HG02885 (cell line): ENCODE results near the gene FOXD4.
"Not testable (repeated sequence)": the region's sequence is repeated elsewhere in the genome, so short reads cannot be mapped to it uniquely, and the experiment has no call there.

ENCODE experiments used
- ATAC-seq: cut with Tn5 transposase; IDR thresholded peaks from one replicate; pipeline ENCODE4 v1.9.1; 2021; ENCODE audit warnings: mild to moderate bottlenecking; ENCODE audit not compliant: unreplicated experiment, poor library complexity

Gene FOXD4

DNA sequence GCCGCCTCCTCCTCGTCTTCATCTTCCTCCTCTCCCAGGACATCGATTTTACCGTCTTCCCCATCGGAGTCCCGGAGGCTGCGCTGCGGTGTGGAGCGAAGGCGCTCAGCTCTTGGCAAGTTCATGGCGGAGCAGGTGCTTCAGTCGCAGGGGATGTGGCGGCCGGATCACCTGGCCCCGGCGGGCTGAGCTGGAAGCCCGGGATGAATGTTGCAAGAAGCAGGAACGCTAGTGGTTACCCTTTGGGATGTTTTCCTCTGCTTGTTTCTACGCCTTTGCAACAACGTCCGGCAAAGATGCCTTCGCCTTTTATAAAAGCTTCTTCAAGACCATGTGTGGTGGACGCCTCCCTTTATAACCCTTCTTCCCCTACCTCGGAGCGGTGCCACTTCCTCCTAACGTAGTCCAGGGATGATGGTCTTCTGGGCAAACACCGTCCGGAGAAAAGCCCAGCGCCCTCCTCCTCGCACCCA lies at the start of gene FOXD4:
FOXD4 (minus strand) TSS at position 423 of the 473 bp plus-strand sequence; CDS start at position 125, 298 bp downstream.
- not testable (repeated sequence) for ATAC-seq

DNA sequence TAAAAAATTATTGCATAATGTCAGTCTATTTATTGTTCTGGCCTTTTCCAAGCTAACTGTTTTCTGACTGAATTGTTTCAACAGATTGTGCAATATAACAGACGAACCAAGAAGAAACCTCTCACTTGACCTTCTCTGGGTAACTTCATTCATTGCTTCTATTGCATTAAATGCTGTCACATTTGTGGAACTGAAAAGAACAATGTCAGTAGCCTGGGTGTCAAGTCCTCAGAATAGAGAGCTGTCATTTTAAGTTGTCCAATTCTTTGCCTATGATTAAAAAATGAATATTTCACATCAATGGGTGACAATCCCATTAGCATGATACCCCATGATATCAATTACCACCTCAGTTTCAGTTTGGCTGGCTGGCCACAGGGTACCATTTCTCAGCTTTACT lies 41.7 kb upstream of the FOXD4 start:
- not testable (repeated sequence) for ATAC-seq

DNA sequence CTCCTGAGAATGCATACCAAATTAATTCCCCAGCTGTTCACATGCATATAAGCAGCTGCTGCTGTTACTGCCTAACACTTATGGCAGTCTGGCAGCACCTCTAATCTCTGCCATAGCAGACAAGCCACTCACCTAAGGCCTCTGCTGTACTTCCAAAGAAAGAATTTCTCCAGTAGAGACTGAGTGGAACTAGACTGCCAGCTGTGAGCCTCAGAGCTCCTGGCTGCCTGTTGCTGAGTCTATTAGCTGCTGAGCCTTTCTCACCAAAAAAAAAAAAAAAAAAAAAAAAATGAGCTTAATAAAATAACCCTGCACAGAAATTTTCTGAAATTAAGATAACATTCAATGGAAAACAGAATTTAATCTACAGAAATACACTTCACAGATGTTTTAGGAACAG lies 33.0 kb upstream of the FOXD4 start:
- not testable (repeated sequence) for ATAC-seq

- ATAC-seq, result not testable (repeated sequence)
These were observed 21.7 kb upstream of the FOXD4 start for GRCh38 chr9:139880-140279.

DNA sequence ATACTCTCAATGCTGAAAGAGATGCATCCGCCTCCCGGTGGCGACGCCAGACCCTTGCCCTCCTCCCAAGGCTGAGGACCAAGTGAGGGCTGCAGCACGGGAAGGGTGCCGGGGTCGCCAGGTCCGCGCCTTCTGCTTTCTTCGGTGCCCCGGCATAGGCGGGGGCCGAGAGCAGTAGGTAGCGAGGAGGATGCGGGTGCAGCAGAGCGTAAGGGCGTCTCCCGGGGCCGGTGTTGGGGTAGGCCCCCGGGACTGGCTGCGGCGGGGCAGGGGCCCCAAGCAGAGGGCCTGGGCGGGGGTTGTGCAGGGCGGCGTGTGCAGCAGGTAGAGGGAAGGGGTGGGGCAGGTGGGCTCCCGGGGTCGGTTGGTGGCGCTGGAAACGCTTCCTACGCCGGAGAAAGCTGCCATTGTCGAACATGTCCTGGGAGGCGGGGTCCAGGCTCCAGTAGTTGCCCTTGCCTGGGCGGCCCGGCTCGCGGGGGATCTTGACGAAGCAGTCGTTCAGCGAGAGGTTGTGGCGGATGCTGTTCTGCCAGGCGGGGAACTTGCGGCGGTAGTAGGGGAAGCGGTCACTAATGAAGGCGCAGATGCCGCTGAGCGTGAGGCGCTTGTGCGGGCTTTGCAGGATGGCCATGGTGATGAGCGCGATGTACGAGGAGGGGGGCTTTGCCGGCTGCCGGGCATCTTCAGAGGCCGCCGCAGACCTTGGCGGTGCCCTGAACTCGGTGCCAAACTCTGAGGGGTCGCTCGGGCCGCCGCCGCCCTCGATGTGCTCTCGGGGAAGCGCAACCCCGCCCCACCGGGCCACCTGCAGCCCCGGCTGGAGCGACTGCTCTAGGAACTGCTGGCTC lies 848 bp downstream of the FOXD4 start:
- not testable (repeated sequence) for ATAC-seq

DNA sequence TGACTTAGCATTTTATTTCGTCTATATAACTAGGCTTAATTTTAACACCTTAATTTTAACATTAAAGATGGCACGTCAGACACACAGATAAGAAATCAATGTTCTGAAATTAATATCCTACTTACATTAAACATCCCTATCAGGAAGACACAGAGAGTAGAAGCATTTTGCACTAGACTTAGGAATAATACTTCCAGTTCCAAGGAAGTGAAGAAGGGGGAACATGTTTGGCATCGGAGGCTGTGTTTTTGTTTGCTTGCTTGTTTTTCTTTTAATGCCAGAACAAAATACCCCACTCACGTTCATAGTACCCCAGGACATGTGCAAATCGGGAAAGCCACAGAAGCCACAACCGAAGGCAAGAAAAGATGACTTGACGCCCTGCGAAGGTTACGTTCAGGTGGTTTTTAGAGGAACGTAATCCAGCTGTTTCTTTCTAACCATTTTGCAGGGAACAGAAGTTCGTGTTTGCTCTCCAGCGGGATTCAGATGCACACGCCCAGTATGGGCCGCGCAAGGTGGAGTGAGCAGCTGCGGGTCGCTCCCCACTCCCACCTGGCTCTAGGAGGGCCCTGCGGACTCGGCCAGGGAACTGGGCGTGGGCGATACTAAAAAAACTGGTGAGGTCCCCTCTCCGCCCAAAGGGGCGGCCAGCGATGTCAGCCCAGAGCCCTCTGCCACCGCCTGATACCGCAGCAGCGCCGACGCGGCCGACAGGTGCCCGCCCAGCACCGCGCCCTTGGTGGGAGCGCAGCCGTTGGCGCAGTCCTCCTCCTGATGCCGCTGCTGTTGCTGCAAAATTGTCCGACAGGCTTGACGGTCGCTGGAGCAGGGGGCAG lies 1.8 kb downstream of the FOXD4 start:
- ATAC-seq, result not testable (repeated sequence)

DNA sequence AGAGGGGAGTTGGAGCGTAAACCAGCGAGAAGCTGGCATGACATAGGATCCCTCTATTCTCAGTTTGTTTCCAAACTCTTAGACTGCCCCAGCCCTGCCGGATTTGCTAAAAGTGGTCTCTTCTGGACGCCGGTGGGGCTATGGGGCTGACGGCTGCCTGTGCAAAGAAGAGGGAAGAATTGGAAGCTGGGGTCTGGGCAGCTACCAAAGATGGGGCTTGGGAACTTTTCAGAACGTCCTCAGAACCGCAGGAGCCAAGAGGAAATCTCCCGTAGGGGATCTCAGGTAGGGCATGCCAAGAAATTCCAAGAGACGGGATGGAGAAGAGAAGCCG lies 3.1 kb downstream of the FOXD4 start:
- not testable (repeated sequence) for ATAC-seq

DNA sequence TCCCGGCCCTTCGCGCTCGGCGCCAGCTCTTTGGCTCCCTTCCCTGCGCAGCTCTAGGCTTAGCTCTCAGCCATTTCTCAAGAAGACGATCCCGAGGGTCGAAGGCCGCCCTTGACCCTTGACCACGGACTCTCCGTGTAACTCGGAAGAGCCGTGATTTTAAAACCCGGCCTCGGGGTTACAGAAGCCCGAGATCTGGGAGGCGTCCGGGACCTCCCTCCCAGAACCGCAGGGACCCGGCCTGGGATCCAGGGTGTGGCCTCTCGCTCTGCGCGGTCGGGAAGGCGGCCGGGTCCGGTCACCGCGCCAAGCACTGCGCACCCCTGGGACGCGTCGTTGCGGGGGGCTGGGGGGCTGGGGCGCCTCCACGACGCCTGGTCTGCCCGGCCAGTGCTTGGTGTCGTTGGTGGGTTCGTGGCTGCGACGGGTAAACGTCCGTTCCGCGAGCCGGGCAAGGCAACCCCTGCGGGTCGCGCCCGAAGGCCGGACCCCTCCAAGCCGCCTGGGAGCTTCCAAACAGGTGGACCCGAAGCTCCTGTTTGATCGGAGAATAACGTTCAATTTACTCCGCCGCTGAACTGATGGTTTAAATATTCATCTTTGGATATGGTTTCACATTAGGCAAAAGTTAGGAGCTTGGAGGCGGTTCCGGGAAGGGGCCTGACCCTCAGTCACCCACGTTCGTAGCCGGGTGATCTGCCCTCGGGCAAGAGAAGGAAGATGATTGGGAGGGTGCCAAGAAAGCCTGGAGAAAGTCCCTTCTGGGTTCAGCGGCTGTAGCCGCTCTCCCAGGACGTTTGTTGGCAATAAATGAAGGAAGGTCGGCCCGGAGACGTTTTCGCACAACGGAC lies 3.7 kb downstream of the FOXD4 start:
- ATAC-seq, result peak; percentile 10

GRCh38 chr9:113468-114266 lies 4.5 kb downstream of the FOXD4 start:
- ATAC-seq, result peak; percentile 73

- peak; percentile 15 for ATAC-seq
These were observed 5.4 kb downstream of the FOXD4 start for GRCh38 chr9:112589-113467.

- not testable (repeated sequence) for ATAC-seq
These were observed 7.5 kb downstream of the FOXD4 start for GRCh38 chr9:110672-111071.

GRCh38 chr9:109540-109939 lies 8.7 kb downstream of the FOXD4 start:
- ATAC-seq, result not testable (repeated sequence)

DNA sequence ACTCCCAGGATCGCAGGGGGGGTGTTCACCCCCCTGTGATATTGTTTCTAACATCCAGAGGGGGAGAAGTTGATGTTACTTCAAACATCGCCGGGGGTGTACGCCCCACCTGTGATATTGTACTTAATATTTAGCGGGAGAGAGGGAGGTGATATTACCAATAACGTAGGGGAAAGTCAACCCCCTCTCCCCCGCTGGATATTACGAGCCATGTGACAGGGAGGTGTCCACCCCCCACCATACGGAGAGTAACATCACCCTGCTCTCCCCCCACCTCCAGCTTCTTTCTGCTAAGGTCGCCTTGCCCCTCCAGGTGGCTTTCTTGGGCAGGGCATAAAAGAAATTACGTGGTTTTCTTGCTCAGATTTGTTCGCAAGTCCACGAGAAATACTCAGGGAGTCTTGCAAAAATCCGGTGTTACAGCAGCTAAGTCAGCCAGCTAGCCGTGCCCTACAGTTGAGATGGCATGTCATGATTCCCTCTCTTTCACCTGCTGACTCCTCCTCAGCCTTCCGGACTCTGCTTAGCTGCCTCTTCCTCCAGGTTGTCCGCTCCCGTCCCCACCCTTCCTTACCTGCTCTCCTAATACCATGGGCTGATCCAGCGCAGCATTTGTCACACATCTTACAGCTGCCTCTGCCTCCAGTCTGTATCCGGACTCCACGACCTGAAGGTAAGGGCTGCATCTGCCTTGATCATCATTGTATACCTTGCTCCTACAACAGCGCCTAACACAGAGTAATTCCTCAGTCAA lies 9.3 kb downstream of the FOXD4 start:
- not testable (repeated sequence) for ATAC-seq

DNA sequence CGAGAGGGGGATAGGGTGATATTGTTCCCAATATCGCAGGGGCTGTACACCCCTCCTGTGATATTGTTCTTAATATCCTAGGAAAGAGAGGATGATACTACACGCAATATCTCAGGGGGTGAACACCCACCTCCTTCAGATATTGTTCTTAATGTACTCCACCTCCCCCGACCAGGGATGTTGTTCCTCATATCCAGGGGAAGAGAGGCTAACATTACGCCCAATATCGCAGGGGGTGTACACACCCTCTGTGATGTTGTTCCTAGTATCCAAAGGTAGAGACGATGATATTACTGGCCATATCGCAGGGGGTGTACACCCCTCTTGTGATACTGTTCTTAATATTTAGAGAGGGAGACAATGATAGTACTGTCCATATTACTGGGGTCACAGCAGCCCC lies 12.2 kb downstream of the FOXD4 start:
- not testable (repeated sequence) for ATAC-seq

GRCh38 chr9:100430-100829 lies 17.8 kb downstream of the FOXD4 start:
- ATAC-seq, result not testable (repeated sequence)

GRCh38 chr9:99867-100266 lies 18.4 kb downstream of the FOXD4 start:
- not testable (repeated sequence) for ATAC-seq

GRCh38 chr9:98775-99174 lies 19.4 kb downstream of the FOXD4 start:
- not testable (repeated sequence) for ATAC-seq

DNA sequence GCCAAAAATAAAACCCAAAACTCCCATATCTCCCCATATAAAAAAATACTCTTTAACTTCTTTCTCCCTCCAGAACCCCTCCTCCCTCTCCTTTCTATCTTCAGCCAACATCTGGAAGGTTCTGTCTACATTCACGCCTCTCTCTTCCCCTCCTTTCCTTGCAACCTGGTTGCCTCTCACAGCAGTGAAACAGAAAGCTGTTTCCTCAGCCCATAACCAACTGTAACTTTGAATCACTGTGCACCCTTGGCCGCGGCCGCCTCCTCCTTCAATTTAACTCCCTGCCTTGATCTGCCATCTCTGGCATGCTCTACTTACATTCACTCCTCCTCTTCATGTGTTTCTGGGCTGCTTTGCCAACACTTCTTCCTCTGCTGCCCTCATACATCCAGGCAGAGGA lies 23.2 kb downstream of the FOXD4 start:
- not testable (repeated sequence) for ATAC-seq
